CD4-positive, alpha-beta T cell treated with Interleukin-15 for 4 hours (primary cell): ENCODE measurements around the gene OBI1.

ENCODE experiments used
- DNase-seq: peaks from one replicate; pipeline ENCODE4 v3.0.0-alpha.2; 2020; ENCODE audit warnings: low spot score

Gene OBI1

GRCh38 chr13:78587395-78587794 lies 71.6 kb downstream of the OBI1 start:
- no peak for DNase-seq

- DNase-seq = no peak
Measured at GRCh38 chr13:78586706-78587105, 72.2 kb downstream of the OBI1 start.

- DNase-seq = no peak
Measured at GRCh38 chr13:78576261-78576660, 82.7 kb downstream of the OBI1 start.

GRCh38 chr13:78572459-78572858 lies 86.5 kb downstream of the OBI1 start:
- no peak for DNase-seq

GRCh38 chr13:78569029-78569428 lies 89.9 kb downstream of the OBI1 start:
- no peak for DNase-seq

GRCh38 chr13:78566631-78567030 lies 92.3 kb downstream of the OBI1 start:
- no peak for DNase-seq
